Aorta (tissue), 5 donors: ENCODE results near the gene ZNF516. TPM values are rescaled to one million over a fixed set of nuclear protein-coding genes. Genes with fewer than 3 reads are reported as not detected.
A peak's percentile ranks its signal among the peaks of the same experiment; 100 is the strongest.

Experiments
- ATAC-seq: fragments of 200-7000 bp; cut with Tn5 transposase; one replicate; pipeline ENCODE4 v1.9.1; 2022; ENCODE audit warnings: moderate library complexity; ENCODE audit not compliant: low FRiP score
- DNase-seq, 2 donors: peaks; one replicate each; pipeline ENCODE4 v3.0.0-alpha.2; 2020
- H3K27ac ChIP-seq, 2 donors: one replicate each; pipeline ENCODE4 v1.5.1; 2013; ENCODE audit warnings: low read length in 2 of 2, mild to moderate bottlenecking in 2 of 2, moderate library complexity in 2 of 2, control low read depth in 1 of 2, inconsistent platforms in 1 of 2, low read depth in 1 of 2
- H3K27me3 ChIP-seq, 2 donors: one replicate each; pipeline ENCODE4 v1.6.1; 2013; ENCODE audit warnings: control low read depth in 1 of 2, low read length in 1 of 2, mild to moderate bottlenecking in 1 of 2, moderate library complexity in 1 of 2; ENCODE audit not compliant: insufficient read depth in 2 of 2, control insufficient read depth in 1 of 2
- H3K36me3 ChIP-seq, 2 donors: one replicate each; pipeline ENCODE4 v1.6.1; 2013; ENCODE audit warnings: control low read depth in 1 of 2, low read length in 1 of 2, mild to moderate bottlenecking in 1 of 2; ENCODE audit not compliant: insufficient read depth in 2 of 2, control insufficient read depth in 1 of 2
- H3K4me1 ChIP-seq, 2 donors: one replicate each; pipeline ENCODE4 v1.6.1; 2013; ENCODE audit warnings: low read length in 2 of 2, control low read depth in 1 of 2, mild to moderate bottlenecking in 1 of 2, moderate library complexity in 1 of 2; ENCODE audit not compliant: insufficient read depth in 2 of 2, control insufficient read depth in 1 of 2
- H3K4me3 ChIP-seq, 2 donors: one replicate each; pipeline ENCODE4 v1.5.1; 2013; ENCODE audit warnings: low read length in 2 of 2, control low read depth in 1 of 2, mild to moderate bottlenecking in 1 of 2
- H3K9me3 ChIP-seq: one replicate; pipeline ENCODE4 v1.6.1; 2013; ENCODE audit warnings: mild to moderate bottlenecking, low read length; ENCODE audit not compliant: control insufficient read depth
- WGBS, 2 donors: extraction: QIAGEN DNeasy Blood & Tissue Kit; methylation state at CpG; one replicate each; pipeline ENCODE4 v1.1.7; 2013; 5-methylcytosine and 5-hydroxymethylcytosine counted together
- intact Hi-C, 2 donors: fragments of 100-400 bp; cut with DNase I; formaldehyde crosslinking; loops; one replicate each; pipeline versions ENCODE4 v1.14.2 to v1.15.0; 2022
- polyA plus RNA-seq, 2 donors: library from polyadenylated mRNA; stranded (reverse); fragments of 200-250 nt; gene quantifications; one replicate each; pipeline ENCODE4 v1.2.3, GENCODE V29; 2013
- total RNA-seq, 2 donors: library from RNA; stranded (reverse); fragmentation: NEBNext Ultra II Directional; extraction: Animal tissue kit (Norgen Biotek cat#: 25700); gene quantifications; one replicate each; pipeline ENCODE4 v1.2.1, GENCODE V29; 2021
- donor health status: healthy with polysubstance abuse.
- donor health status: Bipolar disorder and iron deficiency.
- donor health status: DM: no; HTN: no; CAD: no.
- donor health status: DM: no; HTN: no; CAD: no.
- donor health status: DM: yes; HTN: yes; CAD: no.

ZNF516 gene
- total and polyA plus RNA-seq, 4 donors, result 2.0 to 55.6 (median 17.1) TPM

DNA sequence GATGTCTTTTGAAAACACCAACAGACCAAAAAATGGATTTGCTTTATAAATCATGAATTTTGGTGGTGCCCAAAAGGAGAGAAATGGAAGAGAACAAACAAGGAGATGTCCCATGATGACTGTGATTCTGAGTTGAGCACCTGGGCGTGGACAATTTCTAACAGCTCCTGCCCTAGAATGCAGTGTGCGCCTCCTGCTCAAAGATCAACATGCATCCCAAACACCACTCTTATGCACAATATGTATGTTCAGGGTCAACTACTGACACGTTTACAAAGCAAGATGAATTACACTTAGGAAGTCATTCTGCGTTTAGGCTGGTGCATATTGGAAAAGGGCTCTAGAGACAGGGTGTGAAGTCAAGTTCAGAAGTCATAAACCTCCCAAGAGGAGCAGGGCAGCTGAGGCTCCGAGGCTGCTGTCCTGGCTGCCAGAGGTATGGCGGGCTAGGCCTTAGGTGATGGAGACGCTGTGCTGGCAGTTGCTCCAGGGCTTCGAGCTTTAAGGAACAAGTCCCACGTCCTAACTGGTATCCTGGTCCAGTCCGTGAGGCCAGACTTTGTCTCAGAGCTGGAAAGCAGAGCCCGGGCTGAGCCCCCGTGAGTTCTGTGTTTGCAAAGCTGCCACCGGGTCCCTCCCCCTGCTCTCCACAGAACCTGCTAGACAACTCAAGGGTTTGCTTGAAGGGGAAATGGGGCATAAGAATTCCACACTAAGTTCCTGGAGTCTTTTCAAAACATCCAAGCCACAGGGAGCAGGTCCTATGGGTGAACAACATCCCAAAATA, 74.0 kb downstream of the ZNF516 start:
- no peaks in the 10 kb centered on the region for H3K36me3 ChIP-seq
- 87% methylated on average over 13 of the region's 13 CpGs for WGBS, 2 donors
- no peak for ATAC-seq
- no peak for DNase-seq
- no peaks in the 10 kb centered on the region for H3K4me1 ChIP-seq
- intact Hi-C loops, result no loop called here
- no peaks in the 10 kb centered on the region for H3K27me3 ChIP-seq
- no peaks in the 10 kb centered on the region for H3K9me3 ChIP-seq
- no peak overlapping the region for H3K4me3 ChIP-seq
- no peak overlapping the region for H3K27ac ChIP-seq

DNA sequence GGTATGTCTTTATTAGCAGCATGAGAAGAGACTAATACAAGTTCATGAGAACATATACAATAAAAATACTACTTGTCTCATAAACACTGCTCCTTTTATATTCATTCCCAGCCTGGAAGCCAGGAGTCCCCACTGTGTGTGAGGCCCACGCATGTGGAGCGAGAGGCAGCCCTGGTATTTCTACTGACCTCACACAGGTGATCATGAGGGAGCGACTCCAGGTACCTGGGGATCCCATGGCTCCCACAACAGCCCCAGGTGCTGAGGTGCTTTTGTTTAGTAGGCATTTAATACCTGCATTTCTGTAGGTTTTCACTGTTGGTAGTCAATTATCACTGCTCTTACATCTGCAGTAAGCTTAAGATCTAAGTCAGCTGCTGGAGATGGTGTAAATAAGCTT, 75.2 kb downstream of the ZNF516 start:
- Histone ChIP-seq H3K27me3 (no peaks in the 10 kb centered on the region), H3K27ac (no peak overlapping the region), H3K4me3 (no peak overlapping the region), H3K4me1 (no peaks in the 10 kb centered on the region), H3K9me3 (no peaks in the 10 kb centered on the region), H3K36me3 (no peaks in the 10 kb centered on the region)
- intact Hi-C loops, result no loop called here
- 98% methylated on average over 3 of the region's 3 CpGs for WGBS, 2 donors
- DNase-seq (no peak), ATAC-seq (no peak)

DNA sequence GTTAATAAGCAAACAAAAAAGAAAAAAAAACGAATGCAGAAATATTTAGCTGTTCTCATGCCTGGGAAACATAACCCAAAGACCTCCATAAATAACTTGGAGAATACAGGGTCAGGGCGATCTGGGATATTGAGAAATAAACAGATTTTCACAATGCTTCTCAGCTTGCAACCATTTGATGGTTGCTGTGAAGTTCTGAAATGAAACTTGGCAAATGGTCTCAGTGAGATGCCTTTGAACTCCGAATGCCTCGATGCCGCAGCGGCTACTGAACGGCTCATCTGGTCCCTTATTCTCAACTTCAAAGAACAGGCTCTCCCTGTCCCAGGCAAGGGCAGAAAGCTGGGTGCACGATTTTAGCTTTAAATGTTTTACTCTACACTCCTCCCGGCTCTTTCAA, 78.1 kb downstream of the ZNF516 start:
- Histone ChIP-seq H3K27ac (no peak overlapping the region), H3K27me3 (no peaks in the 10 kb centered on the region), H3K4me3 (no peak overlapping the region), H3K36me3 (no peaks in the 10 kb centered on the region), H3K4me1 (no peaks in the 10 kb centered on the region), H3K9me3 (no peaks in the 10 kb centered on the region)
- ATAC-seq (peak; percentile 47), DNase-seq (peak in 1 of 2 donors; percentile 70)
- intact Hi-C loops, result no loop called here
- 76 to 79% methylated on average over 9 of the region's 9 CpGs for WGBS, 2 donors

DNA sequence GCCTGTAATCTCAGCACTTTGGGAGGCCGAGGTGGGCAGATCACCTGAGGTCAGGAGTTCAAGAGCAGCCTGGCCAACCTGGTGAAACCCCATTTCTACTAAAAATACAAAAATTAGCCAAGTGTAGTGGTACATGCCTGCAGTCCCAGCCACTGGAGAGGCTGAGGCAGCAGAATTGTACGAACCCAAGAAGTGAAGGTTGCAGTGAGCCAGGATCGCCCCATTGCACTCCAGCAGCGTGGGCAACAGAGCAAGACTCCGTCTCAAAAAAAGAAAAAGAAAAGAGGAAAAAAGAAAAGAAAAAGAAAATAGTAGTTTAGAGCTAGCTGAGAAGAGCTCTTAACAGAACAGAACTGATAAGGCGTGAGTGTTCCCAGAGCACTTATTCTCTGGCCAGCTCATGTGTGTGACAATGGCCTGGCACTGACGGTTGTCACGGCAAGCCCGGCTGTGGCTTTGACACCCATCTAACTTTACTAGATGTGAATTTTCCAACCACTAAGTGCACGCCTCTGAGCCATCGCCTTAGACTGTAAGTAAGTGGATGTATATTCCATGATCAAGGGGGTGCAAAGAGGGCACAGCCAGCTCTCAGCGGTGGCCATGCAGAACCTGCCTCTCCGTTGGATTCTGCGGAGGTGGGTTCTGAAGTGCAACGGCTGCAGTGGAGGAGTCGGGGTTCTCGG, 80.0 kb downstream of the ZNF516 start:
- ATAC-seq, result no peak
- H3K27ac ChIP-seq, result no peak overlapping the region
- intact Hi-C loops, result no loop called here

DNA sequence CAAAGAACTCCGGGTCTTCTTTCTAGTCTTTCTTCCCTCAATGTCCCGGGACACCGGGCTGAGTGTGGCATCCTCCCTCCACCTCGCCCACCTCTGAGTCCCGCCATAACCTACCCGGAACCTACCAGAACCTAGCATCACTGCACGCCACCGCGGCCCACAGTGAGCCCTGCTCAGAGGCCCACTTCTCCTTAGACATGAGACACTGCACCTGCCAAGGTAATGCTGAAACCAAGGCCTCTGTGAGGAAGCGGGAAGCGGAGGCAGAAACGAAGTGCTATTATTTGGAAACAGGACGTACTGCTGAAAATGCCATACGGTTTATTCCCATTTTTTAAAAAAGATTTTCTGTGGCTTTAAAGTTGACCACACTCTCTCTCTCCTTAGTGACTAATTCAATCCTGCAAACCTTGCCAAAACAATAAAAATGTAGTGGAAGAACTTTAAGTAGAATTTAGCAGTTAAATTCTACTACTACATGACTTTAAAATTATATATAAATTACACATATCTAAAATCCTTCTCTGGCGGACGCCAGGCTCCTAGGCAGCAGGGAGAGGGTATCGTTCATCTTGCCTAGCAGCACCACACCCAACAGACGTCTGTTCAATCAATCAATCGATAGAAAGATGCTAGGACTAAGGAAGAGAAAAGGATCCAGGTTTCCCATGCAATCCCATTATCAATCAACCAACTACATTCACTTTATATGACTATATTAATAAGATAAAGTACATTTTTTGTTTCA, 82.0 kb downstream of the ZNF516 start:
- Histone ChIP-seq H3K27ac (no peak overlapping the region), H3K4me3 (no peak overlapping the region), H3K36me3 (no peaks in the 10 kb centered on the region), H3K4me1 (no peaks in the 10 kb centered on the region), H3K9me3 (no peaks in the 10 kb centered on the region), H3K27me3 (no peaks in the 10 kb centered on the region)
- 86 to 90% methylated on average over 19 of the region's 19 CpGs for WGBS, 2 donors
- ATAC-seq (no peak), DNase-seq (peak in 1 of 2 donors; percentile 68)
- intact Hi-C loops, result no loop called here

More for the DNA sequence above, 80.0 kb downstream of the ZNF516 start:
- peak in 1 of 2 donors; percentile 66 for DNase-seq
- H3K9me3 ChIP-seq, result no peaks in the 10 kb centered on the region
- H3K4me1 ChIP-seq, result no peaks in the 10 kb centered on the region
- 83 to 88% methylated on average over 17 of the region's 17 CpGs for WGBS, 2 donors
- no peaks in the 10 kb centered on the region for H3K36me3 ChIP-seq
- no peak overlapping the region for H3K4me3 ChIP-seq
- H3K27me3 ChIP-seq, result no peaks in the 10 kb centered on the region

DNA sequence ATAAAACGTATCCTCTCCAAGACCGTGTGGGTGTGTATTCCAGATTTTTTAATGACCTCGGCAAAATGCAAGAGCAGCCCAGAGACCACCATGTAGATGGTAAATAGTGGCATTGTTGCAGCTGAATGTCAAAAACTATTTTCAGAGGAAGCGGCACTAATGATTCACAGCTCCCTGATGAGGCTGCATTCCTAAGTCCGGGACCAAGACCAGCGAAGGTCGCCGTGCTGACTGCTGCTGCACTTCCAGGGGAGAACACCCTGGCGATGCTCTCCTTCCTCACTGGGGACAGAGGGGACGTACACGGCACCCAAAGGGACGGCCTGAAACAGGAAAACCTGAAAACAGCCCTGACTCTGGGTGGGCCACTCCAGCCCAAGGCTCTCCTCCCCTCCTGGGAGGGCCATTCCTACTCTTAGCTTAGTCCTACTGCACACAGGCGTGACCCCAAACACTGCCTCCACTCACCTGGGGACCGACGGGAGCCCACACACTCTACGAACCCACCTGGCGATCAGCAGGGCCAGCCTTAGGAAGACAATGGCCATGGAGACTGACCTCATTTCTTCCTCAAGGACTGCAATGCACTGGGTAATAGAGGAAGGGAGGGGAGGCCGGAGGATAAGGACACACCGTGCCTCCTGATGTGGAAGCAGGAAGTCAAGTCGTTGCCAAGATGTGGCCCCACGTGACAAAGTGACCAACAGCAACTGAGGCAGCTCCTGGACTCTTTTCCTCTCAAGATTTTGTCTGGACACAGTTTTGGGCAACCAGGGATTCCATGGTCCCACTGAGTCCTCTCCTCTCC, 82.8 kb downstream of the ZNF516 start:
- Histone ChIP-seq H3K36me3 (no peaks in the 10 kb centered on the region), H3K9me3 (no peaks in the 10 kb centered on the region), H3K27me3 (no peaks in the 10 kb centered on the region), H3K27ac (no peak overlapping the region), H3K4me3 (no peak overlapping the region), H3K4me1 (no peaks in the 10 kb centered on the region)
- WGBS, 2 donors, result 89% methylated on average over 21 of the region's 21 CpGs
- DNase-seq, result no peak
- intact Hi-C loops, result no loop called here
- ATAC-seq, result peak; percentile 55

DNA sequence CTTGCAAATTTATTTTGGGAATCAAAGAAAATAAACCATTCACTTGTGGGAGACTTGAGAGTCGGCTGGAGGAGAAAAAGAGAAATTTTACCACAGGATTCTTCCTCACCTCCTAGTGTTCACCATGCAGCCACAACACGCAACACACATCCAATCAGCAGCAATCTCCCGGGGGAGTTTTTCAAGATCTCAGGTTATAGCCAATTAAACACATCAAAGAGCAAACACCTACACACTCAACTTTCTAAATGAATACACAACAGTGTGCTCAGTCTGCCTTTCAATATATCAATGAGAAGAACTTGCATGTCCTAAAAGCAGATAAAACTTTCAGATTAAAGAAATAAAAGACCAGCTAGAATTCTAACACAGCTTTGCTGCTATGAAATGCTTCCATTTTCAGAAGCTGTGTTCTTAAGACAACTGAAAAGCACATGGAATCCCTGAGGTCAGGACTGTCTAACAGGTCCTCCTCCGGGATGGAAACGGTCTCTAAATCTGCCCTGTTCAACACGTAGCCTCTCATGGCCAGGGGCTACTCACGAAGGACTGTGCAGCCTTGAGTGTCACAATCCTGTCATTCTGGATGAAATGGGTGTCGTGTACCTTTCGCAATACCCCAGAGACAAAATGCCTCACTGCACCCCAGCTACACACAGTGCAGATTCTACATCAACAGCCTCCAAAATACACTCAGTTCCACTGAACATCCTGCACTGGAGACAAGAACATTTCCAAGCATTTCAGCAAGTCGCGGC, 84.2 kb downstream of the ZNF516 start:
- no peak overlapping the region for H3K27ac ChIP-seq
- ATAC-seq (no peak), DNase-seq (no peak)
- no peaks in the 10 kb centered on the region for H3K36me3 ChIP-seq
- 91 to 93% methylated on average over 11 of the region's 11 CpGs for WGBS, 2 donors
- H3K9me3 ChIP-seq, result no peaks in the 10 kb centered on the region
- H3K4me3 ChIP-seq, result no peak overlapping the region
- no peaks in the 10 kb centered on the region for H3K27me3 ChIP-seq
- intact Hi-C loops, result no loop called here
- H3K4me1 ChIP-seq, result no peaks in the 10 kb centered on the region

DNA sequence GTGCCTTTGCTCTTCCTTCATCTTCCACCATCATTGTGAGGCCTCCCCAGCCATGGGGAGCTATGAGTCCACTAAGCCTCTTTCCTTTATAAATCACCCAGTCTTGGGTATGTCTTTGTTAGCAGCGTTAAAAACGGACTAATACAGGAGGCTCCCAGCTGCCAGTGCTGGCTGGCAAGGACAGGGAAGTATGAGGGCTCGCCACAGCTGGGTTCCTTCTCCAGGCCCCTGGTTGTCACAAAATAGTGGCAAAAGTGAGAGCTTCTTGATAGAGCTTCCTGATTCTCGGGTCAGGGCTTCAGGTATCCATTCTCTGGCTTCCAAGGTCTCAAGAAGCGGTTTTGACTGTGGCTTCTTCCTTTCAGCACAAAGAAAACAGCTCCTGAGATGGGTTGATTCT, 85.0 kb downstream of the ZNF516 start:
- ATAC-seq (no peak), DNase-seq (no peak)
- H3K36me3 ChIP-seq, result no peaks in the 10 kb centered on the region
- WGBS, 2 donors, result 93 to 95% methylated on average over 5 of the region's 5 CpGs
- no peak overlapping the region for H3K27ac ChIP-seq
- no peaks in the 10 kb centered on the region for H3K4me1 ChIP-seq
- no peaks in the 10 kb centered on the region for H3K9me3 ChIP-seq
- no peaks in the 10 kb centered on the region for H3K27me3 ChIP-seq
- H3K4me3 ChIP-seq, result no peak overlapping the region
- intact Hi-C loops, result no loop called here
